ENCODE results near the gene ESYT3.
"Not testable (repeated sequence)": the region's sequence is repeated elsewhere in the genome, so short reads cannot be mapped to it uniquely, and the experiment has no call there.

ESYT3 gene

DNA sequence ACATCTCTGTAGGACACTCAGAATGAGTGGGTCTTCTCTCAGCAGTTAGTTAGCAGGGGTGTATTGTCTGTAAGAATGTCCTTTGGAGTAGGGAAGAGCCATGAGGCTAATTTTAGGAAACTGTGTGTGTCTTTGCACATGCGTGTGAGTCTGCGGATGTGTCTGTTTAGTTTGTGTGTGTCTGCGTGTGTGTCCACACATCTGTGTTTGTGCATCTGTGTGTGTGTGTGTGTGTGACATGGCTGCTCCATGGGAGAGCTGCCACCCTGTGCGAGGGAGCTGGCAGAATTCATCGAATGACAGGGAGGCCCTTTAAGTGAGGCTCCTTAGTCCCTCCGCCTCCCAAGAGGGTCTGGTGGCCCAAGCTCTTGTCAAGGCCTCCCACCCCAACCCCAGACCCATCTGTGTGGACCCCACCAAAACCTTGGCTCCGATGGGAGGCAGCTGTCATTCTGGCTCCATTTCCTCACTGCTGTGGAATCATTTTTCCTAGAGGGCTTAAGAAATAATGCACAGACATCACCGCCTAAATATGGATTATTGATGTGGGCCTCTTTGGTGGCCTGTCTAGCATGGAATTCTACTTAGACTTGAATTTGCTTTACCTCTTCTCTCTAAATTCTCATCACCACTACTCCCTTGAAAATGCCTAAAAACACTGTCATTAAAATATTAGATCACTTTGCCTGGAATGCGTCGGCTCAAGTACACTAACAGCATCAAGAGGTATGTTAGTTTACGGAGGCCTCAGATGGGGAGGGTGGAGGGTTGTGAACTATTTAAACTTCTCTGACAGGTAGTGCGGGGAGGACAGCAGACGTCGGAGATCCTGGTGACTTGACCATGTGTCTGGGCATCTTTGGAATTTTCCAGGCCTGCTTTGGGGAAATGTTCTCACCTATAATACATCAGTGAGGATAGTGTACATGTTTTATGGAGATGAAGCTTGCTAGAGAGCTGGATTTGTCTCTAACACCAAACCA lies 9.4 kb downstream of the ESYT3 start:
- no peak for DNase-seq

DNA sequence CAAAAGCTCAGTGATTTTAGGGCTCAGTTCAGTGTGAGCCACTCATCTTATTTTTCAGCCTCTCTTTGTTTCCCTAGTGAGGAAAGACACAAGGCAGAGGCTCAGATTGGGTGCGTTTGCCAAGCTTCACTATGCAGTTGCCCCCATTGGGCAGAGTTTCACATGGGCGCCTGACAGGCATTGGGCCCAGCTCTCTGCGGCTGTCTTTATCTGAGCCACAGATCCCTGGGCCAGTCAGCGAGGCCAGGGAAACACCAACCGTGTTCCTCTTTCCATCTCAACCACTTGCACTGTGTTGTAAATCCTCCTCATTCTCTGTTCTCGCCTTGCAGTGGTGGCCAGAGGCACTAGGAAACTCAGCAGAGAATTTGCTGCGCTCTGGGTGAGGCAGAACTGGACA lies 10.8 kb downstream of the ESYT3 start:
- no peak for DNase-seq

DNA sequence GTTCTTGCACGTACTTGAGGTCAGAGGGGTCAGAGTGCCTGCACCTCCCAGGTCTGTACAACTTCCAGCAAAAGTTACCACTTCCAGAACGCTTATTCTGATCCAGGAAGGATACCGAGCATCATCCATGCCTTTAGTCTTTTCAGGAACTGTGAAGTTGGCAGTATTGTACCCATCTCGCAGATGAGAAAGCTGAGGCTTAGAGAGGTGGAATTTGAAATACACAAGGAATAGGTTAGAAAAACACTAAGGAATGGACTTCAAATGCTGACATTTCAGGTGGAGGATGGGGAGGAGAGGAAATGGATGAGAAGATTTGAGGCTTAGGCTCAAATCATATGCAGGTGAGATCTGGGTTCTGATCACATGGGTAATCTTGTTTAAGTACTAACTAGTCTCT lies 11.2 kb downstream of the ESYT3 start:
- no peak for DNase-seq

DNA sequence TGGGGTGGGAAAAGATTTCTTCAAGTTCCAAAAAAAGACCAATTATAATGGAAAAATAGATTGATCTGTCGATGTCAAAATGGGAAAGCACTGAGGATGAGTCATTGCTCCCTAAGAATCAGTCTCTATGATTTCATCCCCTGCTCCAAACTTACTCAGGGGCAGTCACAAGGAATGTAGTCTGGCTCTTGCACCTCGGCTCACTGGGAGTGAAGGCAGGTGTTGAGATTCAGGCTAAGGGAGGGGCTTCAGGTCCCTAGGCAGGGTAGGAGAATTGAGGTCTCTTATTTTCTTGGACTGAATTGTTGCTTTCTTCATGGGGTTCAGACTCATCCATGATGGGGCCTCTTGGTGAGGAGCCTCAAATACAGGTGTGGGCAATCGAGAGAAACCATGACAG lies 14.2 kb downstream of the ESYT3 start:
- no peak for DNase-seq

DNA sequence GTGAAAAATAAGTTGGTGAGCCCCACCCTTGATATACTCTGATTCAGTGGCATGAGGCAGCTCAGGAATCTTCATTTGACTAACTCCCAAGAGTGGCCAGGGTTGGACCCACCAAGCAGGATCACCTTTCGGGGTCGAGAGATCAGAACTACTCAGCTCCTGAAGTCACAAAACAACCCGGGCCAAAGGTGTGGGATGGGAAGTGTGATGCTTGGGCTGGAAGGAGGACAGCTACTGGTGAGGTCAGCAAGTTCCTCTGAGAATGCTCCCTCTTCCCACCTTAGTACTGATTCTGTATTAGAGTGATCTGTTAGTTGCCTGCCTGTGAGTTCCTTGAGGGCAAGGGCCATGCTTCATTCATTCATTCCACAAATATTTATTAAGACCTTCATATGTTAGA lies 15.1 kb downstream of the ESYT3 start:
- no peak for DNase-seq

DNA sequence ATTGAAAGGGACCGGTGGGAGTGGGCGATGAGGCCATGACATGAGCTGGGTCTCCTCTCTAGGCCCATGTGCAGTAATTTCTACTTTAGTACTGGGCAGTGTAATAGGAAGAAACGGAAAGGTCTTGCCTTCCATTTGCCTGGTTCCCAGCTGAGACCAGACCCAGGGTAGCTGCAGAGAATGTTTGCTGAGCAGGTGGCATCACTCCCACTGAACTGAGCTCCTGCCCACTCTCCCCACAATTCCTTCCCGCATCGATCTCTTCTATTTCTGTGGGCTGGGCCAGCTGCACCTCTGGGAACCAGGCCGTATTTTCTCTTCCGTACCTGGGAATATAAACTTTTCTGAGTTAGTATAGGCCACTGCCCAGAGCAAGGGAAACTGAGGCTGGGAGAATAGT lies 15.8 kb downstream of the ESYT3 start:
- no peak for DNase-seq

DNA sequence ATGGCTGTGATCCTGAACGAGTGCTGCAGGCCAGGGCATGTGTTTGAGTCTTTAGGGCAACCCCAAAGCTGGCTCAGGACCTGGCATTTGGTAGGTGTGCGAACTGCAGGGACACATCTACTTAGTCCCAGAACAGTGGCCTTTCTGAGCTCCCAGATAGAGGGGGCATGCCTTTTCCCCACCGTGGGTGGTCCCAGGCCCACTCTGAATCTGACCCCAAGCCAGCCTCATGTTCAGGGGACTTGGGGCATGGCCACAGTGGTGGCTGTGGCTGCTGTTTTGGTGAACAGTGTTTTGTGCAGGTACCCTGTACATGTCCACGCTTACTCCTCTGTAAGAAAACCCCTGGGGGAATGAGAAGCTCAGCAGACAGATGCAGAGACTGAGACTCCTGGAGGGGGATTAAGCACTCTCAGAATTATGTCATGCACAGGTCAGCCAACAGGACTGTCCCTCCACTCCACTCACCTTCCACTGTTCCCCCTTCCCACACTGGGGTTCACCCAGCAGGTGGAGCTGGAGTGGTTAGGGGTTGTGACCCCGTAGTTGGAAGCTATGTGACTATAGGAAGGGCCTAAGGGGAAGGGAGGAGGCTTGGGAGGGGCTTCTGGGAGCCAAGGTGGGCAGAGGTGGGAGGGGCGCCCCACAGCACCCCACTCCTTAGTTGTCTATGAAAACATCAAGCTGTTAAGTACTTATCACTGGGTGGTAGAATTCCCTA lies 16.4 kb downstream of the ESYT3 start:
- DNase-seq: no peak

DNA sequence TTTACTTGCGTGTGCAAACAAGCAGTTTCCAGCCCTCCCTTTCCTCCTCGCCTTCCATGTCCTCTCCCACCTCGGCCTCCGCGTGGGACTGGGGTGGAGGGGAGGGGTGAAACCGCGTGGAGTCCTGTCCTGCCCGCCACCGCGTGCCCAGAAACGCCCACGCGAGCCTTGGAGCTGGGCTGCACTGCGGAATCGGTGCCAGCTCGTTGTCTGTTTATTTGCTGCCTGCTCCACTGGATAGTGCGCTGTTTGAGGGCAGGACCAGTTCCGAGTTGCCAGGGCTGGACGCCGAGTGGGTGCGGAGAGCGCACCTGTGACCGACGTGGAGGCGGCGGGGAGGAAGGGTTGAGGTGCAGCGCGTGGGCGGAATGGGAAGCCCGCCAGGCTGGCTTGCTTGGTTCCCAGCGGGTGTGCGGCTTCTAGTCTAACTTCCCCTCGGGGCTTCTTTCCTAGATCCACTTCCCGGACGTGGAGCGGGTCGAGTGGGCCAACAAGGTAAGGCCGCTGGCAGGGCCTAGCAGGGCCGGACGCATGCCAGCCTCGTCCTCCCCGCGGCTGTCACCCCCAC lies 17.3 kb downstream of the ESYT3 start:
- DNase-seq: no peak

DNA sequence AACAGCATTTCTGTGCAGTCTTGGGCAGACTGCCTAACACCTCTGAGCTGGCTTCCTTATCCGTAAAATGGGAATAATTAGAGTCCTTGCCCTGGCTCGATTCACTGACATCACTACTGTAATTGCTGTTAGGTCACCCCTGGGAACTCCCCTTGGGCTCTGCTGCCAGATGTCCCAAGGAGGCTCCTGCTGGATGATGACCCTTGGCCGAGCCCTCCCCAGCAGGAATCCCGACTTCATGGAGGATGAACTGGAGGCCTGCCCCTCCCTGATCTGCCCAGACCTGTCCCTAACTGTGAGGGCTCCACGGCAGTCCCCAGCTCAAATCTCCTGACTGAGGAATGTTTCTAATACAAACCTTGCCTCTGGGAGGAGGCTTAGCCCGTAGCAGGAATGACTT lies 18.0 kb downstream of the ESYT3 start:
- DNase-seq: no peak

DNA sequence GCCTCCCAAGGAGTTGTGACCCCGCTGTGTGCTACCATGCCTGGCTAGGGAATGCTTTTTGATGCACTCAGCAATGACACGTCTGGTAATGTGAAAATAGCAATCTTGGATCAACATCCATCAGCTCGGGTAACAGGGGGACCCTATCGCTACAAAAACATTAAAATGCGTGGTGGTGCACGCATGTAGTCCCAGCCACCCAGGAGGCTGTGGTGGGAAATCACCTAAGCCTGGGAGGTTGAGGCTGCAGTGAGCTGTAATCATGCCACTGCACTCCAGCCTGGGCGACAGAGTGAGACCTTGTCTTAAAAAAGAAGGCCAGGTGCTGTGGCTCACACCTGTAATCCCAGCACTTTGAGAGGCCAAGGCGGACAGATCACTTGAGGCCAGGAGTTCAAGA lies 19.5 kb downstream of the ESYT3 start:
- DNase-seq: not testable (repeated sequence)

DNA sequence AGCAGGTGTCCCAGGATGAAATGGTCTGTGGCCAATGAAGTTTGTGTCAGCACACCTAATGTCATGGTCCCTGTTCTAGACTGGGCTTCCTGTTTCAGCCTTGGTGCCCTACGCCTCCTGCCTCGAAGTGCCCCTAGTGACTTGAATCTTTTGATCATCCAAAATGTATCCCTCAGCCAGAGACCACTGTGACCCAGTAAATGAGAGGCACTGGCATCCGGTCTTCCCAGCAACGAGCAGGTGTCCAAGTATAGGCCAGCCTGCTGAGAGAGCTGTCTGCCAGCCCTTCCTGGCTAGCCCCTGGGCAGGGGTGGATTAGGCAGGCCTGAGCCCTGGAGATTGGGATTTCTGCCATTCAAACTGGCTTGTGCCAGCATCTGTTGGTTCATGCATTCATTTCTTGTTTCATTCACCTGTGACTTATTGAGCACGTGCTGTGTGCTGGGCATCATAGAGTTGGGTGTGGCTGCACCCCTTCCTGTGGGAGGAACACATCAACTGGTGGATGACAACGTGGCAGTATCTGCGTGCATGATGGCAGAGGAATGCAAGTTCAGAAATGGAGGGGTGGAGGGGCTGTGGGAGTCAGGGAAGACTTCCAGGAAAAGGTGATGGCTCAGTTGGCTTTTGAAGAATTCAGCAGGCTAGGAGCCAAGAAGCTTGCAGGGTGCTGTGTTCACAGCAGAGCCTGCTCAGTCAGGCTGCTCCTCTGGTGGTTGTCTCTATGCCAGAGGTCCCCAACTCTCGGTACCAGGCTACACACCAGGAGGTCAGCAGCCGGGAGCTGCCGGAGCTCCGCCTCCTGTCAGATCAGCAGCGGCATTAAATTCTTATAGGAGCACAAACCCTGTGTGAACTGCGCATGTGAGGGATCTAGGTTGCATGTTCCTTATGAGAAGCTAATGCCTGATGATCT lies 21.6 kb downstream of the ESYT3 start:
- no peak for DNase-seq

DNA sequence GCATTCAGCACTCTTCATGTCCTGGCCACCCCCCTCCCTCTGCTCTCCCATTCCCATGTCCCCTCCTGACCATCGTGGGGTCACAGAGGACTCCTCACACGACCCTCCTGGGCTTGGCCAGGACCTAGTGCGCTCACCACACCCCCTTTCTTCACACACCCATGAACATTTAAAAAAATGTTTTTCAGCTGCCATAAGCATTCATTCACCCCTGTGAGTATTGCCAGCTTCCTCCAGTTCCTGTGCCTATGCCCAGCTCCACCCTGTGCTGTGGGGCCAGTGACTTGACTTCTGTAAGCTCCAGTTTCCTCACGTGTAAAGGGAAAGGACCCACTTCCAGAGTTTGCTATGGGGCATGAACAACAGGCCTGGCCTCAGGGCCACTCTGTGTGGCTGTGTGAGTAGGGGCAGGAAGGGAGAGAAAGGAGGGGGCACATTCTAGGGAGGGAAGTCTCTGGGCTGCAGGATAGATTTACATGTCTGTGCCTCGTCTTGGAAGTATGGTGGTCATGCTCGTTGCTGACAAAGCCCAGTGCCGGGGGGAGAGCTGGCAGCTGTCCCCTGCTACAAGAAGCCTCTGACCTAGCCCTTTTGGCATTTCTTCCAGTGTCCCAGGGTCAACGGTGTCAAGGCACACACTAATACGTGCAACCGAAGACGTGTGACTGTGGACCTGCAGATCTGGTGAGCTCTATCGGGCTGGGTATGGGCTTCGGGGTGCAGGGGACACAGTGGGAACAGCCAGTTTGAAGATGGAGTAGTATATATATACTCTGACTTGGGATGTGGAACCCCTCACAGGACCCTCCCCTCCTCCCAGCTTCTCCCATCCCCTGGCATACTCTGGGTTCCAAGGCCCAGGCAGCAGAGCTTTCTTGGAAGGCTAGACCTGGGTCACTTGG lies 22.8 kb downstream of the ESYT3 start:
- no peak for DNase-seq

DNA sequence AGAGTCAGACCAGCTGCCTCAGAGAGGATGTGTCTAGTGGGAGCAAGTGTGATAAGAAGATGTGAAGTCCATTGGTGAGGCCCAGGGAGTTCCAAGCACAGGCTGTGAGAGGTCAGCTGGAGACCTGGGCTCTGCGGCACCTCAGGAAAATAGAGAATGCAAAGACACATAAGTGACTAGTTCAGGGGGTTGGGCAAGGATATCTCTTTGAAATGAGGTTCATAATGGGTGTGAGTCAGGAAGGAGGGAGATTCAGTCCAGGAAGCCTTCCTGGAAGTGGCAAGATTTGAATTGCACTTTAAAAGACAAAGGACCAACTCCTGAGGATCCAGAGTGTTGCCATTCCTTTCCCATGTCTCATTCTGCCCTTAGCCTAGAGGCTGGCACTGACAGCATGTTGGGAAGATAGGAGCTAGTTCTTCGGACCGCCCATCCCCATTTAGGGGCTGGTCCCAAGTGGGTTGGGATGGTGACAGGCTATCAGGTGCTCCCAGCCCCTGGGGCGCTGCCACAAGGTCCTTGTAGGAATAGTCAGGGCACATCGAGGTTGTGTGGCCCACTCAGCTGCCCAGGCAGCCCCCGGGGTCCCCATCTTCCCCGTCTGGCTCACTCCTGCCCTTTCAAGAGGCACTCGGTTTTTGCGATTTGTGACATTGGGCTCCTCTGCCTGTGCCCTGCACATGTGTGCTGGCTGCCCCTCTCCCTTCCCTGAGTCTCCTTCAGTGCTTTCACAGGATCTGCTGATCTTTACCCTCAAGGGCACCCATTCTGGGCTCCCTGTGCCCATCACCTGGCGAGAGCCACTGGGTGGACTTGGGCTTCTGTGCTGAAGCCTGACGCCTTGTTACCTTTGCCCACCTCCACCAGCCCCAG lies 23.7 kb downstream of the ESYT3 start:
- no peak for DNase-seq

DNA sequence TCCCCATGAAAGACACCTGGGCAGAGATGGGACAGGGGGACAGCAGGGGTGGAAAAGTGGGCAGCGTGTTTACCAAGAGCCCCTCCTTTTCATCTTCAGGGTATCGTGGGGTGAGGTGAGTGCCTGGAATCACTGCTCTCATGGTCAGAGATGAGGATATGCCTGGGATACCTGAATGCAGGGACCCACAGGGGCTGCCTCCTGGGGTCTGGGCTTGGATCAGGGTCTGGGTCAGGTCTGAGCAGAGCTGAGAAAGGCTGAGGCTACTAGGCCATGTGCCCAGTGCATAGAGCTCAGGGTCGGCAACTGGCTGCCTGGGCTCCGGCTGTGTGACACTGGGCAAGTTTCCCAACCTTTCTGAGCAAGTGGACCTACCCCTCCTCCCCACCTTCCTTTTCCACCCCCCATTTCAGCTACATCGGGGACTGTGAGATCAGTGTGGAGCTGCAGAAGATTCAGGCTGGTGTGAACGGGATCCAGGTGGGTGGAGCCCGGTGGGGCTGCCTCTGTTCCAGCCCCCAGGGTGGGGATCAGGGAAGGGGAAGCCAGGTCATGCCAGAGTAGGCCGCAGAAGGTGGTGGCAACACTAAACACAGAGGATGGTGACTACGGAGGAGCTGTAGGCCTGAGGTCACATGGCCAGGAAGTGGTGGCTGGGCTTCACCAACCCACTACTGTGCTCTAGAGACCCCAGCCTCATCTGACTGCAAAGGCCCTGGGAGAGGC lies 24.5 kb downstream of the ESYT3 start:
- no peak for DNase-seq

DNA sequence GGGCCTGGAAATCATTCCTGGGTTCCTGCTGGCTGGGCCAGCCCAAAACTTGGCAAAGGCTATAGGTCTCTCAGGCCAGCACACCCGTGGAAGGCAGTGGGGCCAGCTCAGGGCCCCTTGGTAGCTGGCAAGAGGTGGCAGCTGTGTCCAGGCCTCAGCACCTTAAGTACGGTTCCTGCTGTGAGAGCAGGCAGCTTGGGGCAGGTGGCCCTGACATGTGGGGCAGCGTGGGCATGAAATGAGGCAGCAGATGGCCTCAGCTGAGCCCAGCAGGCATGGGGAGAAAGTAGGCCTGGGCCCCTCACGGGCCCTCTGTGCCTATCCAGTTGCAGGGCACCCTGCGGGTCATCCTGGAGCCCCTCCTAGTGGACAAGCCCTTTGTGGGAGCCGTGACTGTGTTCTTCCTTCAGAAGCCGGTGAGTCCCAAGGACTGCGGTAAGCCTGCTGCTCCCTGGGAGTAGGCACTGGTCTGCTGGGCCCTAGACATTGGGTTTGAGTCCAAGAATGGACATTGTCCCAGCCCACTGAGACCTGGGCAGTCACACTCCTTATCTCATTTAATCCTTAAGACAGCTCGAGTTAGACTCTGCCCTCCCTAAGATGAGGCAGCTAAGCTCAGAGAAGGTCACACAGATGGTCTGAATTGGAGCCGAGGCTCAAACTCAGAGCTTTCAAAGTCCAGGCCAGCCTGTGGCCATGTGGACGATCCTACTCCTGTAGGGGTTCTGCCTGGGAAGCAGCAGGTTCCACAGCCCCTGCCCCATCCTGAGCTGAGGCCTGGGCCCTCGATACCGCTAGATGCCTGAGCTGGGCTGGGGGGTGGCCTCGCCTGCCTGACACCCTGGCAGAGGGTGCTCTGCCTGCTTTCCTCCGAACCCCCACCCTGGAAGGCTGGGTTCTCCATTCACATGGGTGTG lies 25.5 kb downstream of the ESYT3 start:
- DNase-seq: no peak

DNA sequence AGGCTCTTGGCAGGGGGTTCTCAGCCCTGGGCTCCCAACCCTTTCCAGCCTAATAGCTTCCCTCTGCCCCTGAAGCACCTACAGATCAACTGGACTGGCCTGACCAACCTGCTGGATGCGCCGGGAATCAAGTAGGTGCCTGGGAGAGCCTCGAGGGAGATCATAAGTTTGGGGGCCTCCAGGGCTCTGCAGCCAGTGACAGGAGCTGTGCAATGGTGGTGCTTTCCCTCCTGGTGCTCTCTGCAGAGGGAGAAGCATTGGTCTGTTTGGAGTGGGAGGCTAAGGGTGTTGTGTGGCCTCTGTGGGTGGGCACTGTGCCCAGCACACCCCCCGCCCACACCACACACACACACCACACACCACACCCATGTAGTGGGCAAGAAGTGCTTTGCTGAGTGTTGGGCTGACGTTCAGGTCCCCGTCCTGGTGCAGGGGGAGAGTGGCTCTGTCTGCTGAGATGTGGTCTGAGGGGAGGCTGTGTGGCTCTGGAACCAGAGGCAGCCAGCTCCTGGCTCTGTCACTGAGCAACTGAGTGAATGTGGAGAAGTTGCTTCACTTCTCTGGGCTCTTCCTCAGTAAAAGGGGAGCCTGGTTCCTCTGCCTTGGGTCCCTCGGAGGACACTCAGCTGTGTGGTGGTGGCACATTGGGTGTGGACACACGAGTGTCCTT lies 26.3 kb downstream of the ESYT3 start:
- no peak for DNase-seq

DNA sequence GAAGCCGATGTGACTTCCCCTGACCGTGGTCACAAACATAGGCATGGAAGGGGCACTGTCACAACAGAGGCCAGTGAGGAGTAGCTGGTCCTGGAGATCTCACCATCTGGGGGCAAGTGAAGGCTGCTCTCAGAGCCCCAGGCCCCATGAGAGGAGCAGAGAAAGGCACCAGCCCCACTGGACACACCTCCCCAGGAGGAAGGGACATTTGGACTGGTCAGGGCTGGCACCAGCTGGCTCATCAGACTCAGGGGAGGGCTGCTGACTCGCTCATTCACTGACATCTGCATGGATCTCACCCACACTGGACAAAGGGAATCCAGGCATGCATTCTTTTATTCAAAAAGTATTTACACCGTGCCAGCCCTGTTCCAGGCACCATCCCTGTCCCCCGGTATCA lies 26.8 kb downstream of the ESYT3 start:
- DNase-seq: no peak

DNA sequence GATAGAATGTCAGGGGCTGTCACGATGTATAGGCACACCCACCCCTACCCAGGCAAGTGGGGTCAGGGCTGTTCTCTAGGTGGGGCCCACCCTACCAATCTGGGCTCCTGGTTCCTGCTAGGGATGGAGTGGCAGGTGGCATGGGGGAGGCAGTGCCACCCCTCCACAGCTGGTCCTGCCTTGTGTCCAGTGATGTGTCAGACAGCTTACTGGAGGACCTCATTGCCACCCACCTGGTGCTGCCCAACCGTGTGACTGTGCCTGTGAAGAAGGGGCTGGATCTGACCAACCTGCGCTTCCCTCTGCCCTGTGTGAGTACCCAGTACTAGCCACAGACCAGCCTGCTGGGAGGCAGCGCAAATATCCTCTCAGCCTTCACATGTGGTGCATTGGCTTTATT lies 27.5 kb downstream of the ESYT3 start:
- no peak for DNase-seq

Data from NCI-H526 (cell line).